ENCODE results near the gene ADAR.

ADAR gene

DNA sequence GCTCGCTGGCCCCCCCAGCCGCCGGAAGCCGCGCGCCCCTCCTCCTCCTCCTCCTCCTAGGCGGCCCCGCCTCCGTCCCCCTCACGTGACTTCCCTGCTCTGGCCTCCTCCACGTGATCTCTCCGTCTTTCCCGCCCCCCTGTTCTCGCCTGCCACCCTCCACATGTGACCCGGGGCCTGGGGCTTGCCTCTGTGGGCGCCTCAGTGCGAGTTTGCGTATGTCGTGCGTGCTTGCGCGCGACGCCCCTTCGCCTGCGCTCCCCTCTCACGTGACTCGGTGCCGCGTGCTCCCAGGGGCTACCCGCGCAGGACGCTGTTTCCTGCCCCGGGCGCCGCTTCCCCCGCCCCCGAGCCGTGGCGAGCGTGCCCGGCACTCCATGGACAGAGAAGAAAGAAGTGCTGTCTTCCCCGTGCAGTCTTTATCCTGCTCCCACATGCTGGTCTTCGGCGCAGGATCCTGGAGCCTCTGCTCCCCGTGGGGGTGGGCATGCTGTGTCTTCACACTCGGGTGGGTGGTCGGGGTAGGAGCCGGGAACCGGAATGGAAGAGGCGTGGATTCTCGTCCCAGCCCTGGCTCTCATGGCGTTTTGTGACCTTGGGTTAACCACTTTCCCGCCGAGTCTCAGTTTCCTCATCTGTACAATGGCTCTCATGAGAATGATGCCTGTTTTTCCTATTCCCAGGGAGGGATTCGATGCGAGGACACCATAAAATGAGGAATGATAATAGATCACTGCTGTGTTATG, 49.1 kb downstream of the ADAR start:
- Histone ChIP-seq H3K4me1 (ENCODE audit: control insufficient read depth, insufficient read depth, low read length) (peaks cover 9% of the 10 kb centered on the region), H3K27ac (ENCODE audit: insufficient read depth, low read depth, low read length, poor library complexity, severe bottlenecking) (peak overlapping the region; percentile 84), H3K4me3 (ENCODE audit: insufficient read depth, low read depth, low read length) (peak overlapping the region; percentile 93), H3K9me3 (ENCODE audit: control insufficient read depth, low read length) (no peaks in the 10 kb centered on the region), H3K27me3 (ENCODE audit: control insufficient read depth, insufficient read depth, low read length, poor library complexity, severe bottlenecking) (no peaks in the 10 kb centered on the region), H3K36me3 (ENCODE audit: control insufficient read depth, insufficient read depth, low read length) (peaks cover 15% of the 10 kb centered on the region)
- WGBS, 2 experiments = 4 to 5% methylated on average over 55 to 57 of the region's 57 CpGs

DNA sequence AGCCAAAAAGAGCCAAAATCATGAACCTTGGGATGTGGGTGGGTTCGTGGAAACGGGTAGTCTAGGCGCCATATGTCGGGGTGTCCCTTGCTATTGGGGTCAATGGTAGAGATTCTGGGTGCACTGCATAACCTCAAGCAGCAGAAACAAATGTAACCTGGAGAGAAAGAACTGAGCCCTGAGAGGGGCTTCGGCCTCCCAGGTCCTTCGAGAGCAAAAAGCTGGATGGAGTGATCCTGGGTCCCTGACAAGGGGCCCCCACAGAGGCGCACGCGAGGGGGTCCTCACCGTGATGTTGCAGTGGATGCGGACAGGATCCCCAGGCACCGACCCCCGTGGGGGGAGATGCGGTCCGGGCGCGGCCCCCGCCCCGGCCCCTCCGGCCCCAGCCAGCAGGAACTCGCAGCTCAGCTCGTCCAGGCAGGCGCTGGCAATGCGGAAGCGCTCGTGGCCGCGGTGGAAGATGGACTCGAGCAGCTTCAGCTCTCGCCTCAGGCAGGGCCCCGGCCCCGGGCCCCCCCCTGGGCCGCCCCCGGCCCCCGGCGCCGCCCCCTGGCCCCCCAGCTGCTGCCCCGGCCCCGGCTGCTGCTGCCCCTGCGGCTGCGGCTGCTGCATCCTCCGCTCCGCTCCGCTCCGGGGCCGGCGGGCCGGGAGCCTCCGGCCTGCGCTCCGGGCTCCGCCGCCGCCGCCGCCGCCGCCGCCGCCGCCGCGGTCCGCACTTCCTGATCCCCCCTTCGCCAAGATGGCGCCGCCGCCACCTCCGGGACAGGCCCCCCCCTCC, 49.9 kb downstream of the ADAR start, which contains the start of gene UBE2Q1:
UBE2Q1 (minus strand) TSS at position 724 of the 781 bp plus-strand sequence; CDS start at position 615, 109 bp downstream.
- H3K4me1 ChIP-seq (ENCODE audit: control insufficient read depth, insufficient read depth, low read length) = peaks cover 9% of the 10 kb centered on the region
- no peaks in the 10 kb centered on the region for H3K27me3 ChIP-seq (ENCODE audit: control insufficient read depth, insufficient read depth, low read length, poor library complexity, severe bottlenecking)
- peaks cover 23% of the 10 kb centered on the region for H3K36me3 ChIP-seq (ENCODE audit: control insufficient read depth, insufficient read depth, low read length)
- WGBS, 2 experiments = 1% methylated on average over 69 of the region's 69 CpGs
- H3K9me3 ChIP-seq (ENCODE audit: control insufficient read depth, low read length) = no peaks in the 10 kb centered on the region
- H3K27ac ChIP-seq (ENCODE audit: insufficient read depth, low read depth, low read length, poor library complexity, severe bottlenecking) = peak within 1 kb of the TSS; percentile 84
- peak within 1 kb of the TSS; percentile 93 for H3K4me3 ChIP-seq (ENCODE audit: insufficient read depth, low read depth, low read length)

DNA sequence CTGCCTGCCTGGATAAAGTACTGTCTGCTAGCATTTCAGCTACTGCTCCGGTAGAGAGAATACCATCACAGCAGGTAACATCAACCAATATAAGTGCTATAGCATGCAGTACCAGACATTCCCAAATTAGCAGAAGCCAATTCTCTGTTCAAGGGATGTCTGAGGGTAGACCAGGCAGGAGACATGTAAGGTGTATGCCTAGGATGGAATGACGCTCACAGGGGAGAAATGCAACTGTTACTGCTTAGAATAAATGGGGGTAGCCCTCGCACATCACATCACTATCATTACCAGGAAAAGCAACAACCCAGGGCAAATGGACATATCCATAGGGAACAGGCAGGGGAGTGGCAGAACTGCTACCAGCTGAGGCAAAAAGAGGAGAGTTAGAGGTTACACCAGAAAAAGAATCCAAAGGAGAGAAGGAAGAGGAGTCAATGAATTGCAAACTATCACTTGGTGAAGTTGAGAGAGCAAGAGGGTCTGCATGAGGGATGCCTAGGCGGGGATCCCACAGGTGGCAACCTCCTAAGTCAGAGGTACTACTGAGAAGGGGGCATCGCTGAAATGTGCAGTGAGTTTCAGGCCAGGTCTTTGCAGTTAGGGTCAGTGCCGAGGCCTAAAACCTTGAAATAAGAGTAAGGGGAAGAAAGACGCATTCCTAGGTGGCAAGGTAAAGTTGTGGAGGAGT, 50.6 kb downstream of the ADAR start:
- 18 to 28% methylated on average over 6 to 7 of the region's 7 CpGs for WGBS, 2 experiments
- no peaks in the 10 kb centered on the region for H3K27me3 ChIP-seq (ENCODE audit: control insufficient read depth, insufficient read depth, low read length, poor library complexity, severe bottlenecking)
- H3K4me3 ChIP-seq (ENCODE audit: insufficient read depth, low read depth, low read length) = peak overlapping the region; percentile 93
- no peak overlapping the region for H3K27ac ChIP-seq (ENCODE audit: insufficient read depth, low read depth, low read length, poor library complexity, severe bottlenecking)
- H3K9me3 ChIP-seq (ENCODE audit: control insufficient read depth, low read length) = no peaks in the 10 kb centered on the region
- H3K4me1 ChIP-seq (ENCODE audit: control insufficient read depth, insufficient read depth, low read length) = peaks cover 9% of the 10 kb centered on the region
- peaks cover 30% of the 10 kb centered on the region for H3K36me3 ChIP-seq (ENCODE audit: control insufficient read depth, insufficient read depth, low read length)

DNA sequence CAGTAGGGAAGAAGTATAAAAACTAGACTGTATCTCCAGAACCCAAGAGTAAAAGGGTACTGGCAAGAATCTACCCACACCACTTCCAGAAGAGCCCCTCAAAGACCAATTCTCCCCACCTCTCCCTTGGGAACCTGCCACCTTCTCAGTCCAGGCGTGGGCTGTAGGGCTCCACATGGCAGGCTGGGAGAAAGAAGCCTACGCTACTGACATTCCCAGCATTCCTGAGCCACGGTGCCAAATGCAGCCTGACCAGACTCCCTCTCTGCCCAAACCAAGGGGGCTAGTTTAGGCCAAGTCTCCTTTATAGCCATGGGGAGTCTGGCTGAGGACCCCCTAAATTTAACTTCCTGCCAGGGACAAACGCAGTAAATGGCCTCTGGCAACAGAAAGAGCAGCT, 51.6 kb downstream of the ADAR start:
- Histone ChIP-seq H3K9me3 (ENCODE audit: control insufficient read depth, low read length) (no peaks in the 10 kb centered on the region), H3K4me3 (ENCODE audit: insufficient read depth, low read depth, low read length) (peak overlapping the region; percentile 93), H3K27me3 (ENCODE audit: control insufficient read depth, insufficient read depth, low read length, poor library complexity, severe bottlenecking) (no peaks in the 10 kb centered on the region), H3K4me1 (ENCODE audit: control insufficient read depth, insufficient read depth, low read length) (peaks cover 9% of the 10 kb centered on the region), H3K27ac (ENCODE audit: insufficient read depth, low read depth, low read length, poor library complexity, severe bottlenecking) (no peak overlapping the region), H3K36me3 (ENCODE audit: control insufficient read depth, insufficient read depth, low read length) (peaks cover 40% of the 10 kb centered on the region)
- 23 to 25% methylated on average over 4 of the region's 4 CpGs for WGBS, 2 experiments

DNA sequence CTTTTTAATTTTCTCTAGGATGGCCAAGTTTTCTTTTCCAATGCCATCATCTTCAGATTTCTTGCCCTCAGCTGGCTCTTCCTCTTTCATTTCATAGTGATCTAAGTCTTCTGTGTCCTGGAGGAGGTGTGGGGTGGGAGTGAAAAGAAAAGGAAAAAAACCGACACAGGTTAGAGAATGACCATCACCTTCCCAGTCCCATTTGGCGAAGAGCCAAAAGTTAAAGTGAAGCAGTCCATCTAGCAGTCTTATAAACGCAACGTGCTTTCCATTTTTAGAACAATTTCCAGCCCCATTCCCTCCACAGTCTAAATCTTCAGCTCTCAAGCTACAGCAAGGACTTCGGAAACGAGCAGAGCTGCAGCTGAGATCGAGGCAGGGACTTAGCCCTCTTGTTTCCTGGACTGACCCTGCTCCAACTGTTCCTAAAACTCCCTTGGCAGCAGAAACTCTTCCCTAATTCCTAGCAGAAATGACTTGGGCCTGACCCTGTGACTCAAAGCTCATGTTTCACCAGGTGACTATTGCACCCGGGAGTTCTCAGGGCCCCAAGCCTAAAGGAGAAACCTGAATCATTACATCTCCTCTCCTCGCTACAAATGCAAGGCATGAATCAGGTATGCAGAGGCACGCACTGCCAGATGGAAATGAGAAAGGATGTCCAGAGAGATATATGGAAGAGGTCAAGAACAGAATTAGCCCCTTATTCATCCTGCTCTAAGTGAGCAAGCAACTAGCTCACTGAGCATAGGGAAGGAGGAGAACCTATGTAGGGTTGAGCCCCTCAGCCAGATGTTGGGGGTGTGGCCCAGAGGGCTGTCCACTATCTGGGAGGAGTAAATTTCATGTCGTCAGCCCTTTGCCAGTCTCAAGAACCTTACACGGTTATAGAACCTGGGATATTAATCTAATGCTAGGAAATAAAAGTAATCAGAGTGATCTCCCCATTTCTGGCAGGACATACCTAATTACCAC, 54.6 kb downstream of the ADAR start:
- no peaks in the 10 kb centered on the region for H3K27me3 ChIP-seq (ENCODE audit: control insufficient read depth, insufficient read depth, low read length, poor library complexity, severe bottlenecking)
- no peak overlapping the region for H3K27ac ChIP-seq (ENCODE audit: insufficient read depth, low read depth, low read length, poor library complexity, severe bottlenecking)
- H3K4me3 ChIP-seq (ENCODE audit: insufficient read depth, low read depth, low read length) = no peak overlapping the region
- WGBS, 2 experiments = 88 to 94% methylated on average over 11 to 12 of the region's 12 CpGs
- H3K4me1 ChIP-seq (ENCODE audit: control insufficient read depth, insufficient read depth, low read length) = peaks cover 9% of the 10 kb centered on the region
- H3K9me3 ChIP-seq (ENCODE audit: control insufficient read depth, low read length) = no peaks in the 10 kb centered on the region
- peaks cover 54% of the 10 kb centered on the region for H3K36me3 ChIP-seq (ENCODE audit: control insufficient read depth, insufficient read depth, low read length)

DNA sequence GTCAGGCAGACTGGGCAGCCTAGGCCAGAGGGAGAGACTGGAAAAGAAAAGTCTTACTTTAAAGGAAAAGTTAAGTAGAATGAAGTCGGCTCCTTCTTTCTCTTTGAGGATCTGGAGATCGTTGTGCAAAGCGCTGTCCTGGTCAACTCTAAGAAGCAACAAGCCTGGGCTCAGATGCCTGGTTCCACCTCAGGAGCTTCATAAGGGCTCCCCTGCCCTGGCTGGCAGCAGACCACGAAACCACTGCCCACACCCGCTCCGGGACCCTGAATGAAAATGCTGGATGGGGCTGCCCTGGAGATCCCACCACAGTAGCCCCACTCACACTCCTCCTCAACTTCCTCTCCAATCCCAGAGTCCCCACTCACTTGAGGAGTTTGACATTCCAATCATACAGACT, 56.0 kb downstream of the ADAR start:
- Histone ChIP-seq H3K36me3 (ENCODE audit: control insufficient read depth, insufficient read depth, low read length) (peaks cover 54% of the 10 kb centered on the region), H3K27me3 (ENCODE audit: control insufficient read depth, insufficient read depth, low read length, poor library complexity, severe bottlenecking) (no peaks in the 10 kb centered on the region), H3K4me3 (ENCODE audit: insufficient read depth, low read depth, low read length) (no peak overlapping the region), H3K4me1 (ENCODE audit: control insufficient read depth, insufficient read depth, low read length) (peaks cover 9% of the 10 kb centered on the region), H3K27ac (ENCODE audit: insufficient read depth, low read depth, low read length, poor library complexity, severe bottlenecking) (no peak overlapping the region), H3K9me3 (ENCODE audit: control insufficient read depth, low read length) (no peaks in the 10 kb centered on the region)
- WGBS, 2 experiments = 96 to 97% methylated on average over 6 of the region's 6 CpGs

DNA sequence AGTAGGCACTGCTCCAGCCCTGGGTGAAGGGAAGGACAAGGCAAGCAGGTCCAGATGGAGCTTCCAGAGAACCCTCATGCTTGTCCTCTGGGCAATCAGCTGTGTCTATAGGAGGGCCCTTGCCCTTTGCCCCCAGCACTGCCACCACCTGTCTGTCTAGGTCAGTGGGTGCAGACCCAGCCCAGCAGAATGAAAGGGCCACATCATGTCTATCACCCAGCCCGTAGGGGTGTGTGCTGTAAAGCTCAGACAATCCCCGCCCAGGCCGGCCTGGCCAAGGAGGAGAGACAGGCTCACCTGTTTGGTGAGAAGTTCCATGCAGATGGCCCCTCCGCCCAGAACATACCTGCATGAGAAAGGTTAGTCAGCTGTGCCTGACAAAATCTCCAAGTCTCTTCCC, 56.5 kb downstream of the ADAR start:
- no peaks in the 10 kb centered on the region for H3K9me3 ChIP-seq (ENCODE audit: control insufficient read depth, low read length)
- H3K4me1 ChIP-seq (ENCODE audit: control insufficient read depth, insufficient read depth, low read length) = peaks cover 7% of the 10 kb centered on the region
- H3K36me3 ChIP-seq (ENCODE audit: control insufficient read depth, insufficient read depth, low read length) = peaks cover 54% of the 10 kb centered on the region
- no peak overlapping the region for H3K4me3 ChIP-seq (ENCODE audit: insufficient read depth, low read depth, low read length)
- WGBS, 2 experiments = 93 to 95% methylated on average over 4 of the region's 4 CpGs
- H3K27ac ChIP-seq (ENCODE audit: insufficient read depth, low read depth, low read length, poor library complexity, severe bottlenecking) = no peak overlapping the region
- H3K27me3 ChIP-seq (ENCODE audit: control insufficient read depth, insufficient read depth, low read length, poor library complexity, severe bottlenecking) = no peaks in the 10 kb centered on the region

DNA sequence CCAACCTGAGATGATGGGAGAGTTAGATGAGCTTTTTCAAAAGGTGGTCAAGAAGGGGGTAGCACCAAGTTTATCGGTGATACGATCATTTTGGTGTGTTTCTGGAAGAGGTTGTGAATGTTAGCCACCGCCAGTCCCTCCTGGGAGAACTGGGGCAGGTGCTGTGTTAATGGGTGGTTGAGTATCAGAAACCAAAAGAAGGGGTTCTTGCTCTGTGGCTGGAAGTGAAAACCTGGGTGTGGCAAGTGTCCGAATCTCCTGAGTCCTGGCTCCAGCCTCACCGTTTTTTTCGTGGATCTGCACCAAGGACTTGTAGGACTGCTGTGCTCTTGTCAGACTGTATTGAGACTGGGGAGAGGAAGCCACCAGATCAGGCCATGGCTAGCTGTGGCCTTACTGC, 57.3 kb downstream of the ADAR start:
- 75 to 77% methylated on average over 6 of the region's 6 CpGs for WGBS, 2 experiments
- Histone ChIP-seq H3K4me1 (ENCODE audit: control insufficient read depth, insufficient read depth, low read length) (no peaks in the 10 kb centered on the region), H3K27ac (ENCODE audit: insufficient read depth, low read depth, low read length, poor library complexity, severe bottlenecking) (no peak overlapping the region), H3K27me3 (ENCODE audit: control insufficient read depth, insufficient read depth, low read length, poor library complexity, severe bottlenecking) (no peaks in the 10 kb centered on the region), H3K36me3 (ENCODE audit: control insufficient read depth, insufficient read depth, low read length) (peaks cover 54% of the 10 kb centered on the region), H3K9me3 (ENCODE audit: control insufficient read depth, low read length) (no peaks in the 10 kb centered on the region), H3K4me3 (ENCODE audit: insufficient read depth, low read depth, low read length) (no peak overlapping the region)

DNA sequence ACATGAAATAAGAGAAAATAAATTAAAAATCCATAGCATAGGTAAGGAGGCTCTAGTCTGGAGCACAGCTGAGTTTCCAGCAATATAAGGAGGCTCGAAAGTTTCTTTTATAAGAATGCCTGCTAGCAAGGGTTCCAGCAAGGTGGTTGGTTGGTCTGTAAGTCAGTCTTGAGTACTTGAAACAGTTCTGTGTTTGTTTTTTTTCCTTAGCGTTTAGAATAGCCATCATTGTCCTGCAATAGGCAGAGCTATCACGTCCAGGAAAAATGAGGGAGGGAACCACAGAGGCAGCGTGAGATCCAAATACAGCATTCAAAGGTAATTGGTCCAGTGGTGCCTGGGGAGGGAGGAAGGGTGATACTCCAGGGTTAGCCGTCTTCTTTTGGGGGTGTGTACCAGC, 57.9 kb downstream of the ADAR start:
- WGBS, 2 experiments = 91 to 93% methylated on average over 5 of the region's 5 CpGs

More for the DNA sequence above, 57.9 kb downstream of the ADAR start:
- no peak overlapping the region for H3K27ac ChIP-seq (ENCODE audit: insufficient read depth, low read depth, low read length, poor library complexity, severe bottlenecking)
- no peaks in the 10 kb centered on the region for H3K27me3 ChIP-seq (ENCODE audit: control insufficient read depth, insufficient read depth, low read length, poor library complexity, severe bottlenecking)
- no peaks in the 10 kb centered on the region for H3K4me1 ChIP-seq (ENCODE audit: control insufficient read depth, insufficient read depth, low read length)
- H3K4me3 ChIP-seq (ENCODE audit: insufficient read depth, low read depth, low read length) = no peak overlapping the region
- peaks cover 49% of the 10 kb centered on the region for H3K36me3 ChIP-seq (ENCODE audit: control insufficient read depth, insufficient read depth, low read length)
- H3K9me3 ChIP-seq (ENCODE audit: control insufficient read depth, low read length) = no peaks in the 10 kb centered on the region
